GM23338 (cell line): Measurements from ENCODE around the gene CCDC40. TPM values are rescaled to one million over a fixed set of nuclear protein-coding genes. Genes with fewer than 3 reads are reported as not detected.
A peak's percentile ranks its signal among the peaks of the same experiment; 100 is the strongest.

Experiments
- ATAC-seq: fragments of 200-7000 bp; cut with Tn5 transposase; 3 replicates; pipeline ENCODE4 v1.9.1; 2020
- DNase-seq: peaks from one replicate; pipeline ENCODE4 v3.0.0-alpha.2; 2015; ENCODE audit warnings: low spot score
- H2AFZ ChIP-seq: fragments of 200-600 bp; sonication (generic); 2 replicates; pipeline ENCODE4 v1.8.0; 2016; ENCODE audit warnings: antibody characterized with exemption, mild to moderate bottlenecking, moderate library complexity
- H3F3A ChIP-seq: fragments of 200-600 bp; sonication (generic); replicated peaks from 2 replicates; pipeline ENCODE4 v1.8.0; 2017; ENCODE audit warnings: antibody characterized with exemption, mixed run types, low read depth
- H3K27ac ChIP-seq: fragments of 200-600 bp; sonication (generic); 2 replicates; pipeline ENCODE4 v1.6.1; 2016; ENCODE audit warnings: low read depth
- H3K27me3 ChIP-seq: fragments of 200-600 bp; sonication (generic); 2 replicates; pipeline ENCODE4 v1.8.0; 2016; ENCODE audit warnings: mild to moderate bottlenecking, mixed run types, moderate library complexity; ENCODE audit not compliant: insufficient read depth
- H3K36me3 ChIP-seq: fragments of 200-600 bp; sonication (generic); 2 replicates; pipeline ENCODE4 v1.8.0; 2016; ENCODE audit warnings: mild to moderate bottlenecking; ENCODE audit not compliant: insufficient read depth
- H3K4me1 ChIP-seq: fragments of 200-600 bp; sonication (generic); 2 replicates; pipeline ENCODE4 v1.8.0; 2016; ENCODE audit warnings: mild to moderate bottlenecking, moderate library complexity; ENCODE audit not compliant: insufficient read depth
- H3K4me2 ChIP-seq: fragments of 200-600 bp; sonication (generic); 2 replicates; pipeline ENCODE4 v1.7.1; 2017; ENCODE audit warnings: mixed run types
- H3K4me3 ChIP-seq: fragments of 200-600 bp; sonication (generic); 2 replicates; pipeline ENCODE4 v1.6.1; 2016; ENCODE audit warnings: mixed run types
- H3K79me2 ChIP-seq: fragments of 200-600 bp; sonication (generic); replicated peaks from 2 replicates; pipeline ENCODE4 v1.8.0; 2017; ENCODE audit warnings: mild to moderate bottlenecking; ENCODE audit not compliant: insufficient read depth
- H3K9me2 ChIP-seq: fragments of 200-600 bp; sonication (generic); 2 replicates; pipeline ENCODE4 v1.8.0; 2017; ENCODE audit not compliant: insufficient read depth
- H4K20me1 ChIP-seq: fragments of 200-600 bp; sonication (generic); replicated peaks from 2 replicates; pipeline ENCODE4 v1.8.0; 2017; ENCODE audit warnings: mild to moderate bottlenecking; ENCODE audit not compliant: insufficient read depth
- H3K27ac Mint-ChIP-seq: 2 replicates; pipeline ENCODE4 v1.8.0; 2020; ENCODE audit warnings: inconsistent platforms, mild to moderate bottlenecking, moderate library complexity, mixed read lengths
- H3K27me3 Mint-ChIP-seq: 3 replicates; pipeline ENCODE4 v1.8.0; 2022; ENCODE audit warnings: low read depth, mild to moderate bottlenecking, moderate library complexity, mixed read lengths, inconsistent platforms; ENCODE audit not compliant: insufficient read depth, poor library complexity
- H3K36me3 Mint-ChIP-seq: 3 replicates; pipeline ENCODE4 v1.8.0; 2021; ENCODE audit warnings: low read depth, mild to moderate bottlenecking, inconsistent platforms, moderate library complexity, mixed read lengths
- H3K4me1 Mint-ChIP-seq: 3 replicates; pipeline ENCODE4 v1.8.0; 2020; ENCODE audit warnings: mild to moderate bottlenecking, inconsistent platforms, mixed read lengths
- H3K4me3 Mint-ChIP-seq: 3 replicates; pipeline ENCODE4 v1.8.0; 2021; ENCODE audit warnings: moderate library complexity, mild to moderate bottlenecking, inconsistent platforms, mixed read lengths
- H3K9me3 Mint-ChIP-seq: 3 replicates; pipeline ENCODE4 v1.8.0; 2020; ENCODE audit warnings: moderate library complexity, mild to moderate bottlenecking, inconsistent platforms, mixed read lengths
- CREB1 ChIP-seq: fragments of 250-450 bp; sonication (Bioruptor Pico); IDR thresholded peaks from 2 replicates; pipeline ENCODE4 v1.5.0; 2020; ENCODE audit warnings: low read depth, mild to moderate bottlenecking, moderate library complexity
- EZH2 ChIP-seq: fragments of 200-600 bp; sonication (generic); IDR thresholded peaks from one replicate; pipeline ENCODE4 v1.8.0; 2017; ENCODE audit warnings: antibody characterized with exemption, mild to moderate bottlenecking, low read depth; ENCODE audit not compliant: unreplicated experiment
- JUNB ChIP-seq: IDR thresholded peaks from one replicate; pipeline ENCODE4 v1.6.1; 2016; ENCODE audit warnings: antibody characterized with exemption; ENCODE audit not compliant: unreplicated experiment
- NANOG ChIP-seq: IDR thresholded peaks from 2 replicates; pipeline ENCODE4 v1.6.1; 2016; ENCODE audit warnings: antibody characterized with exemption, borderline replicate concordance
- POLR2AphosphoS5 ChIP-seq: IDR thresholded peaks from 2 replicates; pipeline ENCODE4 v1.6.1; 2016; ENCODE audit warnings: antibody characterized with exemption, low read depth
- REST ChIP-seq: IDR thresholded peaks from one replicate; pipeline ENCODE4 v1.6.1; 2018; ENCODE audit warnings: antibody characterized with exemption; ENCODE audit not compliant: unreplicated experiment
- ZNF114 ChIP-seq: fragments of 250-450 bp; sonication (Bioruptor Pico); IDR thresholded peaks from 2 replicates; pipeline ENCODE4 v1.5.0; 2020; ENCODE audit warnings: mild to moderate bottlenecking, moderate library complexity
- ZNF331 ChIP-seq: fragments of 250-450 bp; sonication (Bioruptor Pico); IDR thresholded peaks from 2 replicates; pipeline ENCODE4 v1.5.0; 2020; ENCODE audit warnings: low read depth, mild to moderate bottlenecking, moderate library complexity
- ZNF462 ChIP-seq: fragments of 250-450 bp; sonication (Bioruptor Pico); IDR thresholded peaks from 2 replicates; pipeline ENCODE4 v1.5.0; 2020; ENCODE audit warnings: mild to moderate bottlenecking, moderate library complexity
- polyA plus RNA-seq: library from polyadenylated mRNA; unstranded; fragments of >200 nt; fragmentation: Nextera tagmentation; extraction: Ambion mirVana; gene quantifications from 2 replicates; pipeline ENCODE4 v1.2.1, GENCODE V29; 2016
- total RNA-seq: library from RNA; depleted of rRNA; stranded (reverse); fragments of >200 nt; shearing (Covaris generic); gene quantifications from 2 replicates; pipeline ENCODE4 v1.2.3, GENCODE V29; 2014

The CCDC40 gene
- total and polyA plus RNA-seq, 2 experiments from 2014 or later, result 7.6 to 8.1 TPM

- no peak overlapping the region for H3K4me3 ChIP-seq
- no peaks in the 10 kb centered on the region for H3K27me3 ChIP-seq
- Mint-ChIP-seq H3K4me1 (no peaks in the 10 kb centered on the region; the same call in 2 of the 3 replicates), H3K27ac (no peak overlapping the region), H3K9me3 (no peaks in the 10 kb centered on the region), H3K4me3 (no peak overlapping the region), H3K27me3 (peaks cover 6% of the 10 kb centered on the region), H3K36me3 (no peaks in the 10 kb centered on the region; the same call in 2 of the 3 replicates)
- TF ChIP-seq POLR2AphosphoS5, result no peak
- no peak for TF ChIP-seq ZNF114
- no peaks in the 10 kb centered on the region for H4K20me1 ChIP-seq
- no peak overlapping the region for H2AFZ ChIP-seq
- no peaks in the 10 kb centered on the region for H3K79me2 ChIP-seq
- H3K36me3 ChIP-seq, result no peaks in the 10 kb centered on the region
- no peak for ATAC-seq
- no peaks in the 10 kb centered on the region for H3F3A ChIP-seq
- H3K4me1 ChIP-seq, result no peaks in the 10 kb centered on the region
- H3K27ac ChIP-seq, result no peak overlapping the region
- H3K4me2 ChIP-seq, result no peak overlapping the region
- H3K9me2 ChIP-seq, result no peaks in the 10 kb centered on the region
- no peak for DNase-seq
These were observed 56.5 kb downstream of the CCDC40 start for GRCh38 chr17:80092959-80093358.

GRCh38 chr17:80095038-80095843 is 58.8 kb downstream of the CCDC40 start:
- Mint-ChIP-seq H3K4me1 (no peaks in the 10 kb centered on the region; the same call in 2 of the 3 replicates), H3K4me3 (no peak overlapping the region), H3K27me3 (peaks cover 4% of the 10 kb centered on the region), H3K36me3 (no peaks in the 10 kb centered on the region; the same call in 2 of the 3 replicates), H3K9me3 (no peaks in the 10 kb centered on the region), H3K27ac (no peak overlapping the region)
- Histone ChIP-seq H3K4me3 (no peak overlapping the region), H3K4me1 (no peaks in the 10 kb centered on the region), H4K20me1 (no peaks in the 10 kb centered on the region), H3K9me2 (no peaks in the 10 kb centered on the region), H3F3A (0 out of 2 replicates have a peak, but pooled peaks cover 2% of the 10 kb centered on the region), H3K27me3 (peaks cover 2% of the 10 kb centered on the region; the same call in 1 of the 2 replicates), H3K36me3 (no peaks in the 10 kb centered on the region), H3K4me2 (no peak overlapping the region), H3K27ac (no peak overlapping the region), H3K79me2 (no peaks in the 10 kb centered on the region), H2AFZ (peak overlapping the region; percentile 72; the same call in 1 of the 2 replicates)
- ATAC-seq (peak; percentile 15; the same call in 2 of the 3 replicates), DNase-seq (no peak)
- TF ChIP-seq ZNF331, result no peak
- TF ChIP-seq ZNF462 (CRISPR knock-in tag), result no peak
- no peak for TF ChIP-seq ZNF114
- TF ChIP-seq CREB1 (CRISPR knock-in tag), result no peak
- TF ChIP-seq JUNB, result no peak
- no peak for TF ChIP-seq NANOG
- TF ChIP-seq REST, result no peak
- TF ChIP-seq EZH2, result no peak
